ENCODE results near the gene TMEM213. TPM values are rescaled to one million over a fixed set of nuclear protein-coding genes. Genes with fewer than 3 reads are reported as not detected.

Gene TMEM213
- polyA plus RNA-seq, 1 donor (not counting 4 experiments of a cell fraction or from before 2014, with no cell fraction given) = not detected

- Histone ChIP-seq H2AFZ (ENCODE audit: control insufficient read depth, low read length) (no peak overlapping the region), H3K36me3 (ENCODE audit: control insufficient read depth in 2 of 2, extremely low read depth in 1 of 2, insufficient read depth in 2 of 2, low read length in 2 of 2) (no peaks in the 10 kb centered on the region), H3K27me3 (ENCODE audit: control insufficient read depth, extremely low read depth, insufficient read depth, low read length) (no peaks in the 10 kb centered on the region), H3K27ac (ENCODE audit: control insufficient read depth, insufficient read depth, low read length) (peak overlapping the region; percentile 71), H3K9ac (ENCODE audit: control insufficient read depth, extremely low read depth, insufficient read depth, low read length) (no peak overlapping the region), H3K4me3 (ENCODE audit: control insufficient read depth in 2 of 3, extremely low read depth in 1 of 3, insufficient read depth in 2 of 3, low read depth in 1 of 3, low read length in 3 of 3) (no peak overlapping the region), H3K4me2 (ENCODE audit: control insufficient read depth, extremely low read depth, insufficient read depth, low read depth, low read length) (no peak overlapping the region), H3K4me1 (ENCODE audit: control insufficient read depth, extremely low read depth, insufficient read depth, low read length) (peaks cover 33% of the 10 kb centered on the region), H4K20me1 (ENCODE audit: control insufficient read depth, extremely low read depth, insufficient read depth, low read length) (no peaks in the 10 kb centered on the region), H3K9me1 (ENCODE audit: control insufficient read depth, extremely low read depth, insufficient read depth, low read length) (no peaks in the 10 kb centered on the region), H3K9me3 (ENCODE audit: control insufficient read depth, low read depth, low read length) (no peaks in the 10 kb centered on the region), H3K79me2 (ENCODE audit: control insufficient read depth, insufficient read depth, low read length) (no peaks in the 10 kb centered on the region)
- TF ChIP-seq CTCF (optimal IDR thresholded peaks at IDR 0.05 in 1 of 3, IDR thresholded peaks at IDR 0.05 in 1 of 3, conservative IDR thresholded peaks at IDR 0.05 in 1 of 3; ENCODE audit: extremely low read depth in 1 of 3, insufficient read depth in 2 of 3, low read length in 3 of 3) (no peak), EZH2 (IDR thresholded peaks at IDR 0.05; ENCODE audit: low read length) (no peak)
- DNase-seq (ENCODE audit: low read depth, low spot score) (peak; percentile 76), FAIRE-seq (peak; percentile 96)
- dilution Hi-C loops (cut with MboI; ENCODE audit: extremely low pct_ligation_motif_present, low sequenced_read_pairs) = no loop called here
Observed at GRCh38 chr7:138875794-138876193, 78.0 kb downstream of the TMEM213 start.

GRCh38 chr7:138876326-138876725 lies 78.5 kb downstream of the TMEM213 start:
- DNase-seq (ENCODE audit: low read depth, low spot score) (no peak), FAIRE-seq (no peak)
- no peak overlapping the region for H3K9ac ChIP-seq (ENCODE audit: control insufficient read depth, extremely low read depth, insufficient read depth, low read length)
- no peak overlapping the region for H3K4me3 ChIP-seq (ENCODE audit: control insufficient read depth in 2 of 3, extremely low read depth in 1 of 3, insufficient read depth in 2 of 3, low read depth in 1 of 3, low read length in 3 of 3)
- no peaks in the 10 kb centered on the region for H3K79me2 ChIP-seq (ENCODE audit: control insufficient read depth, insufficient read depth, low read length)
- no peaks in the 10 kb centered on the region for H3K9me1 ChIP-seq (ENCODE audit: control insufficient read depth, extremely low read depth, insufficient read depth, low read length)
- H3K4me2 ChIP-seq (ENCODE audit: control insufficient read depth, extremely low read depth, insufficient read depth, low read depth, low read length) = peak overlapping the region; percentile 35
- H3K4me1 ChIP-seq (ENCODE audit: control insufficient read depth, extremely low read depth, insufficient read depth, low read length) = peaks cover 33% of the 10 kb centered on the region
- H3K27ac ChIP-seq (ENCODE audit: control insufficient read depth, insufficient read depth, low read length) = peak overlapping the region; percentile 57
- dilution Hi-C loops (cut with MboI; ENCODE audit: extremely low pct_ligation_motif_present, low sequenced_read_pairs) = no loop called here
- H3K27me3 ChIP-seq (ENCODE audit: control insufficient read depth, extremely low read depth, insufficient read depth, low read length) = no peaks in the 10 kb centered on the region
- H3K9me3 ChIP-seq (ENCODE audit: control insufficient read depth, low read depth, low read length) = no peaks in the 10 kb centered on the region
- no peaks in the 10 kb centered on the region for H3K36me3 ChIP-seq (ENCODE audit: control insufficient read depth in 2 of 2, extremely low read depth in 1 of 2, insufficient read depth in 2 of 2, low read length in 2 of 2)
- H2AFZ ChIP-seq (ENCODE audit: control insufficient read depth, low read length) = no peak overlapping the region
- no peaks in the 10 kb centered on the region for H4K20me1 ChIP-seq (ENCODE audit: control insufficient read depth, extremely low read depth, insufficient read depth, low read length)
- TF ChIP-seq EZH2 (IDR thresholded peaks at IDR 0.05; ENCODE audit: low read length) = no peak
- no peak for TF ChIP-seq CTCF (optimal IDR thresholded peaks at IDR 0.05 in 1 of 3, IDR thresholded peaks at IDR 0.05 in 1 of 3, conservative IDR thresholded peaks at IDR 0.05 in 1 of 3; ENCODE audit: extremely low read depth in 1 of 3, insufficient read depth in 2 of 3, low read length in 3 of 3)

Measured in keratinocyte (primary cell).